SH-SY5Y (cell line): Measurements from ENCODE around the gene UNC45B.

Experiments used
- GATA2 ChIP-seq: IDR thresholded peaks from 2 replicates; pipeline ENCODE4 v1.6.1; 2011; ENCODE audit warnings: mild to moderate bottlenecking, low read depth, low read length
- GATA3 ChIP-seq: IDR thresholded peaks from 2 replicates; pipeline ENCODE4 v1.6.1; 2011; ENCODE audit warnings: low read depth, mild to moderate bottlenecking, low read length, moderate library complexity

Gene UNC45B

DNA sequence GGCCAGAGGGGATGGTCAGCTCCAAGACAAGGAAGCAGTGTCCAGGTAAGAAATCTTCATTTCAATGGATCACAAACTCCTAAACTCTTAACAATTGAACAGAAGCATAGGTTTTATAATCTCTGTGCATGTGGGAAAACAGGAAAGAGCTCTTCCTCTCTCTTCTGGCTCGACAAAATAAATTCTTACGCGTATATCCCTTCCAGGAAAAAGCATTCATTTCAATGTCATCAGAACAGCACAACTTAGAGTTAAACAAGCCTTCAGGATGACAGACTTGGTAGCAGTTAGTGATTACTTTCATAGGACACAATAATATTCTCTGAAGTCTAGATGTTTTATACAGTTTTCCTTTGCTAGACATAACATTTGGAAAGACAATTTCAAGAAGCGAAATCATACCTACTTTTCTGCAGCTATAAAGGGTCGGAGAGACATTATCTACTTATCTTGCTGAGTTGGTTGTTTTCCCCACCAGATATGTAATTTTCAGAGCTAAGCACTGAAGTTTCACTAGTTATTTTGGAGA lies 65.9 kb downstream of the UNC45B start:
- TF ChIP-seq GATA3, result no peak
- no peak for TF ChIP-seq GATA2

GRCh38 chr17:35214192-35214591 lies 66.6 kb downstream of the UNC45B start:
- TF ChIP-seq GATA3, result no peak
- no peak for TF ChIP-seq GATA2

GRCh38 chr17:35214631-35215273 lies 67.1 kb downstream of the UNC45B start:
- TF ChIP-seq GATA3, result no peak
- no peak for TF ChIP-seq GATA2

DNA sequence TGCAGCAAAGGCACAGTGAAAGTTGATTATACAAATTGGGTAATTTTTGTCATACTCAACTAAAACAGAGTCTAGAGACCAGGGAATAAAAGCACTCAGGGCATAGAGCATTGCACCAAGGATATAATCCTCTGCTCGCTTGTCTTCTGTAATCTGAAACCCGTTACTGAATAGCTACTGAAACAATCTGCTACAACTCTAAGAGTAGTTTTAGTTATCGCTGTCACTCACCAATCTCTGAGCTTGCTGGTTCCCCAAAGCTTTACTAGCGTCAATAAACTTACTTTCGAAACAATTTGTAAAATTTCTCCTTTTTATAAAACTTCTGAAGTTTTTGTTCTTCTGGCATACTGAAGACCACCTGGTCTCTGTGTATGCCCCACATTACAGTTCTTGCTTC lies 69.5 kb downstream of the UNC45B start:
- TF ChIP-seq GATA2, result no peak
- no peak for TF ChIP-seq GATA3

DNA sequence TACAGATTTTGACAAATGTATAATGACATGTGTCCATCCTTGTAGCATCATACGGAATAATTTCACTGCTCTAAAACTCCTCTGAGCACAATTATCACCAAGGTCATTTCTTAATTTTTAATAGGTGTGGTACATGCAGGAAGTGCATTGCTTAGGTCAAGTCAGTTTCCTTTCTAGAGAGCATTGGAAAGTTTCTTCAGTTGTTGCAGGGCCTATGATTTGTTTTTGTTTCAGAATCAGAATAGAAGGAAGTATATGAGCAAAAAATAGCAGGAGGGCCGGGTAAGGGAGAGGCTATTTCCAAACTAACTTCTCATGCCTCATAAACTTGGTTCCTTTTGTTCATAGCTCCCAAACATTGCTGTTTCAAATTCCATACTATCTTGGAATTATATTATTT lies 71.3 kb downstream of the UNC45B start:
- no peak for TF ChIP-seq GATA3
- no peak for TF ChIP-seq GATA2

DNA sequence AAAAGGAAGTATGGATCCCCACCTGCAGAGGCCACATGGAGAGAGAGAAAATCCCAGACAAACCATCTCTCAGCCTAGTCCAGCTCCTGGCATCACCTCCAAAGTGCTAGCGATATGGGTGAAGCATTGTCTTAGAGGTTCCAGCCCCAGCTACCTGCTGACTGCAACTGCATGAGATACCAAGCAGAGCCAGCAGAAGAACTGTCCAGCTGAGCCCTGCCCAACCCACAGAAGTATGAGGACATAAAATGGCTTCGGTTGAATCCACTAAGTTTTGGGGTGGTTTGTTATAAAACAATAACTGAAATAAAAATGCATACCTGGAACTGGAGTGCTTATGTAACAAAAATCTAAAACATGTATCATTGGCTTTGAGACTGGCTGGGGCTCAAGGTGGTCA lies 74.8 kb downstream of the UNC45B start:
- no peak for TF ChIP-seq GATA3
- no peak for TF ChIP-seq GATA2

DNA sequence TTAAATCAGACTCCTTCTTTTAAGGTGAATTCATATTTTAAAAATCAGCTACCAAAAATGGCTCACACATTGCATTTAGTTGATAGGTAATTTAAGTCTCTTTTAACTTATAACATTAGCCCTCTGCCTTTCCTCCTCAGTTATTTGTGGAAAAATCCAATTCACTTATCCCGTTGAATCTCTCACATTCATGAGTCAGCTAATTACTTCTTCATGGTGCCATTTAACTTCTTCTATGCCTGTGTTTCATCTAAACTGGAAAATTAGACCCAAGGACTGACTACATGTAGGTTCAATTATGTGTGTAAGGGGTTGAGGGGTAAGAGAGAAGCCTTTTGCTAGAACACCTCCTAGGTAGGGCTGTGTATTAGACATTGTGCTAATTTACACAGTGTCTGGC lies 76.8 kb downstream of the UNC45B start:
- no peak for TF ChIP-seq GATA3
- no peak for TF ChIP-seq GATA2

DNA sequence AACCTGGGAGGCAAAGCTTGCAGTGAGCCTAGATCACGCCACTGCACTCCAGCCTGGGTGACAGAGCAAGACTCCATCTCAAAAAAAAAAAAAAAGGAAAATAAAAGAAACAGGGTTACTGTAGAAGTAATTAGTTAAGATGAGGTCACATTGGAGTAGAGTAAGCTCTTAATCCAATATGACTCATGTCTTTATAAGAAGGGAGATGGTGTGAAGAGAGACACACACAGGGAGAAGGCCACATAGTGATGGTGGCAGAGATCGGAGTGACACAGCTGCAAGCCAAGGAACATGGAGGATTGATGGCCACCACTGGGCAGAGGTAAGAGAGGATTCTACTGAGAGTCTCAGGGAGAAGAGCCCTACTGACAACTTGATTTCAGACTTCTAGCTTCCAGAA lies 79.9 kb downstream of the UNC45B start:
- no peak for TF ChIP-seq GATA2
- no peak for TF ChIP-seq GATA3

- TF ChIP-seq GATA3 (no peak), GATA2 (no peak)
Measured at GRCh38 chr17:35229638-35230037, 82.0 kb downstream of the UNC45B start.

DNA sequence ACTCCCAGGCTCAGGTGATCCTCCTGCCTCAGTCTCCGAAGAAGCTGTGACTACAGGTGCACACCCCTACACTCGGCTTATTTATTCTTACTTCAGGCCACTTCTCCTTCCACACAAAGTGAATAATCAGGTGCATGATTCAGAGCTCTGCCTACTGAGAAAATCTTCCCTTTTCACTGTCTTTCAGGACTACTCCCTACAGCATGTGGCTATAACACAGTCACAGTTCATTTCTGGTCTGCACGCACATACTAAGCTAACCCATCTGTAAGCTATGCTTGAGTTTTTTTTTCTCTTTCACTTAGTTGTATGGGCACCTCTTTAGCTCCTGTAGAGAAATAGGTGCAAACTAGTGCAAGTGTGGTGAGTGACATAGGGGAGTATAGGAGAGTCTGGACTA lies 87.7 kb downstream of the UNC45B start:
- TF ChIP-seq GATA3 (no peak), GATA2 (no peak)

- TF ChIP-seq GATA3, result no peak
- no peak for TF ChIP-seq GATA2
Measured at GRCh38 chr17:35235917-35236316, 88.3 kb downstream of the UNC45B start.

DNA sequence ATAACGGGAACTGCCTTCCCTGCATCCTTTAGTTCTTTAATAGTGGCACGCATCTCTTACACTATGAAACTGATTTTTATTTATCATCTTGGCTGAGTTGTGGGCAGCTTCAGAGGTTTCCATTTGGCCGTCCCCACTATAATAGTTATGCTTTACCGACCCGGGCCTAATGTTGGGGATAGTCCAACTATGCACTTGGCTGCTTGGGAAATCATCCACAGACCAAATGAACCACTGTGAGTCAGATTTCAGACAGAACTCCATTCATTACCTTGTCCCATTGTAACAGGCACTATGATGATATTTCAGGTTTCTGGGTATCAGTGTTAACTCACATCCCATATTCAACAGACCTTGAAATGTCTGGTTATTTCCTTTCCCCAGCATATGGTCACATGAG lies 89.2 kb downstream of the UNC45B start:
- no peak for TF ChIP-seq GATA2
- no peak for TF ChIP-seq GATA3

DNA sequence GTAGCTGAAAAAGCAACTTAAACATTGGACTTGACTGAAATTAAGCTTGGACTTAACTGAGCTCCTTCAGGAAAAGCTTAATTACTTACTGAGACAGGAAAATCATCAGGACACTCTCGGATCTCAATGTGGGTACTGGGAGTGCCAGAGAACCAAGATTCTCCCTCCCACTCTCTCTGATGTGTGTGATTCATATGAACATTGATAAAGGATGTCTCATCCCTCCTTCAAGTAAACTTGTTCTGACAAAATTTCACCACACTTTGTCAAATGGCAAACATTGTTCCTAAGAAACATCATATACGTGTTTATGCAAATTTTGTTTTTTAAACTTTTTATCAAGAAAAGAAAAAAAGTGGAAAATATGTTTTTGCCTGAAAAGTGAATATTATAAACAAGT lies 91.2 kb downstream of the UNC45B start:
- TF ChIP-seq GATA2 (no peak), GATA3 (no peak)
